ENCODE data around the gene ENTPD8.
"Not testable (repeated sequence)": the region's sequence is repeated elsewhere in the genome, so short reads cannot be mapped to it uniquely, and the experiment has no call there.

Gene ENTPD8

GRCh38 chr9:137476856-137477255 is 35.7 kb upstream of the ENTPD8 start:
- no peak overlapping the region for H3K4me3 ChIP-seq (ENCODE audit: low read depth, low read length)

DNA sequence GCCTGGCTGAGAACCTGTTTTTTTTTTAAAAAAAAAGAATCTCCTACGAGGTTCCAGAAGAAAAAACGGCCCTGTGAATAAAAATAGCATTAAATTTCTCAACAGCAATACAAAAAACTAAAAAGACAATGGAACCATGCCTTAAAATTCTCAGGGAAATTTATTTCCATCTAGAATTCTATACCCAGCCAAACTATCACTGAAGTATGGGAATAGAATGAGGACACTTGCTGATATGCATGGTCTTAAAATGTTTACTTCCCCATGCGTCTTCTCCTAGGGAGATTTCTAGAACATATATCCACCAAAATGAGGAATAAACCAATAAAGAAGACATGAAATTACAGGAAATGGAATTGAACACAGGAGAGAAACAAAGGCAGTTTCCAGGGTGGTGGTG is 34.5 kb upstream of the ENTPD8 start:
- no peak overlapping the region for H3K4me3 ChIP-seq (ENCODE audit: low read depth, low read length)

DNA sequence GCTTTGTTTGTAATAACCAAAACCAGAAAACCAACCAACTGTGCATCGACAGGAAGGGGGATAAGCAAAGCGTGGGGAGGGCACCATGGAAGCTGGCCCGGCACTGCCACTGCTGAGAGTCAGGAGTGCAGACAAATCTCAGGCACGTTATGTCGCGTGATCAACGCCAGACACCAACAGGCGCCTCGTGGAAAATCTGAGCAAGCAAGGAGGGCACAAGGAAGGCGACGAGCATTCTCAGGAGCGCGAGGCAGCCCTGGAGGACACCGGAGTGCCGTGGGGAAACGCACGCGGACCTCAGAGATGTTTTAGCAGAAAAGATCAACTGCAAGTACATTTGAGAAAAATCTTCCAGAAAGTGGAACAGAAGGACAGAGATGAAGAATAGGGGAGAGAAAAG is 33.1 kb upstream of the ENTPD8 start:
- H3K4me3 ChIP-seq (ENCODE audit: low read depth, low read length), result no peak overlapping the region

DNA sequence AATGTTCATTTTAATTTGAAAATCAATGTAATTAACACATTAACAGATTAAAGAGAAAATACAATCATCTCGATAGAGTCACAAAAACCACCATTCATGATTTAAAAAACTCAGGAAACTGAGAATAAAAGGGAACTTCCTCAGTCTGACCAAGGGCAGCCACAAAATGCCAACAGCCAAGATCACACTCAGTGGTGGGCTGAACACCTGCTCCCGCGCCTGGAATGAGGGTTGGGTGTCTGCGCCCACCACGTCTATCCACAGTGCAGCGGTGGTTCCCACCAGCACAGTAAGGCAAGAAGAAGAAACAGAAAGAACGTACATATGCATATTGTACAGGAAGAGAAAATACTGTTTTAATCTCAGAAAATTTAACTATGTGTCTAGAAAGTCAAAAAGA is 29.6 kb upstream of the ENTPD8 start:
- H3K4me3 ChIP-seq (ENCODE audit: low read depth, low read length), result no peak overlapping the region

GRCh38 chr9:137467896-137468295 is 26.7 kb upstream of the ENTPD8 start:
- H3K4me3 ChIP-seq (ENCODE audit: low read depth, low read length), result no peak overlapping the region

DNA sequence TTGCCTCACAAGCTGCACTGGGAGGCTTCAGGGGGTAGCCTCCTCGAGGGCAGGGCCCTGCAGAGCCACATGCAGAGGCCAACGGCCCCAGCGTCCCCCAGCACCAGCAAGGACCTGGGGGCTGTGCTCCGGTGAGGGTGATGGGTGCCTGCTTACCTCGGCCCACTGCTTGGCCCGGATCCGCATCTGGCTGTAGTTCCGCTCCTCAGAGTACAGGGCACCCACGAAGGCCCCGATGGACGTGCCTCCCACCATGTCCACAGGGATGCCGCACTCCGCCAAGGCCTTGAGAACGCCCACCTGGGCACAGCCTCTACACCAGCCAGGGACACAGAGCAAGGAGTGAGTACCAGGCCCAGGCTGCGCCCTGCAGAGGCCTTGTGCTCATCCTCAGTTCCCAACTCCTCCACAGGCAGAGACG is 26.0 kb upstream of the ENTPD8 start:
- no peak overlapping the region for H3K4me3 ChIP-seq (ENCODE audit: low read depth, low read length)

DNA sequence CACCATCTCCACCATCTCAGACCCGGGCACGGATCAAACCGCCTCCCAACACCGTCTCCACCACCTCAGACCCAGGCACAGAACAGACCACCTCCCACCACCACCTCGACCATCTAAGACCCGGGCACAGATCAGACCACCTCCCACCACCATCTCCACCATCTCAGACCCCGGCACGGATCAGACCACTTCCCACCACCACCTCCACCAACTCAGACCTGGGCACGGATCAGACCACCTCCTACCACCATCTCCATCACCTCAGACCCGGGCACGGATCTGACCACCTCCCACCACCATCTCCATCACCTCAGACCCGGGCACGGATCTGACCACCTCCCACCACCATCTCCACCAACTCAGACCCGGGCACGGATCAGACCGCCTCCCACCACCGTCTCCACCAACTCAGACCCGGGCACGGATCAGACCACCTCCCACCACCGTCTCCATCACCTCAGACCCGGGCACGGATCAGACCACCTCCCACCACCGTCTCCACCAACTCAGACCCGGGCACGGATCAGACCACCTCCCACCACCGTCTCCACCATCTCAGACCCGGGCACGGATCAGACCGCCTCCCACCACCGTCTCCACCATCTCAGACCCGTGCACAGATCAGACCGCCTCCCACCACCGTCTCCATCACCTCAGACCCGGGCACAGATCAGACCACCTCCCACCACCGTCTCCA is 25.4 kb upstream of the ENTPD8 start:
- H3K4me3 ChIP-seq (ENCODE audit: low read depth, low read length), result not testable (repeated sequence)

DNA sequence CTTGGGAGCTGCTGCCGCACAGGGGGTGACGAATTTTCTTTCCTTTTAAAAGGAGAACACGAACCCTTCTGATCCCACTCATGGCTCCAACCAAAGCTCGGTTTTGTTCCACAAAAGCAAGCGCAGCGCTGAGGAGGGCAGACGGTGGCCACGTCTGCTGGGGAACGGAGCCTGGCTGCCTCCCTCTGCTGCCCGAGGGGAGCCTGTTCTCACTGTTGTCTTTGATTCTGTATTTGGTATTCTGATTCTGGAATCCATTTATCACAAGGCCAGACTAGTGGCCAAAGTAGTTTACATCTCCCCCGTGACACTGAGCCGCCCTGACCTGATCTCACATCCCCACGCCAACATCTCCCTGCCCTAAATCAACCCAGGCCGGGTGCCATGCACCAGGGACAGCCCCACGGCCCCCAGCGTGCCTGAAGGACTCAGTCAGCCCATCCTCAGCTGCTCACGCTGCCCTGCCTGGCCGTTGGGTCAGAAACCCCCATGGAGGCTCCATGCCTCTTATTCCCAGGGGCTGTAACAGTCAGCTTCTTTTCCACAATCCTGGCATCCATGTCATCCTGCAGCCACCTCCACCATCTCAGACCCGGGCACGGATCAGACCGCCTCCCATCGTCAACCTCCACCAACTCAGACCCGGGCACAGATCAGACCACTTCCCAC is 24.7 kb upstream of the ENTPD8 start:
- H3K4me3 ChIP-seq (ENCODE audit: low read depth, low read length), result no peak overlapping the region

- no peak overlapping the region for H3K4me3 ChIP-seq (ENCODE audit: low read depth, low read length)
These were observed 24.0 kb upstream of the ENTPD8 start for GRCh38 chr9:137465000-137465719.

DNA sequence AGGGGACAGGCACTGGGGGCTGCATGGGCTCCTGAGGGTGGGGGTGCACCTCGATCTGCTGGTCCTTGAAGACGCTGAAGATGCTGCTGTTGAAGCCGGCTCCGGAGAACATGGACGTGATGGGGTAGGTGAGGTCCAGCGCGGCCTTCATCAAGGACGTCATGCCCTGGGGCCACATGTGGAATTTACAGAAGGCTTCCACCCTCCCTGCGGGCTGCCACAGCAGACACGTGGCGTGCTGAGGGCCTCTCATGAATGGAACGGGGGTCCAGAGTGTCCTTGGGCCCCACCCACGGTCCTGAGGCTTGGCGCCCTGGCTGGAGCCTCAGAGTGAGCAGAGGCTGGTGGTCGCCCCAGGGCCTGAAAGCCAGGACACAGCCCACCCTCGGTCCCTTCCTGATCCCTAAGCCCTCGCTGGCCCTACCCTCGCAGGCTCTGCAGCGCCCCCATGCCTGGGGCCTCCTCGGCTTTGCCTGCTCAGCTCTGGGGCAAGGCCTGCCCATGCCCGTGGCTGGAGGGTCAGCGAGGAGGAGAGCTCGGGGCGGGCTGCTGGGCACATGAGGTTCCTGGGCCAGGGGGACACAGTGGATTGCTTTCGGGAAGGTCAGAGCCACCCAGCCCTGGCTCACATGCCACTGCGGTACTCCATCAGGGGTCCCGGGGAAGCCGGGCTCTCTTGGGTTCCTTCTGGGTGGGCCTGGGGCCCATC is 23.3 kb upstream of the ENTPD8 start:
- no peak overlapping the region for H3K4me3 ChIP-seq (ENCODE audit: low read depth, low read length)

GRCh38 chr9:137463931-137464290 is 22.8 kb upstream of the ENTPD8 start:
- no peak overlapping the region for H3K4me3 ChIP-seq (ENCODE audit: low read depth, low read length)

DNA sequence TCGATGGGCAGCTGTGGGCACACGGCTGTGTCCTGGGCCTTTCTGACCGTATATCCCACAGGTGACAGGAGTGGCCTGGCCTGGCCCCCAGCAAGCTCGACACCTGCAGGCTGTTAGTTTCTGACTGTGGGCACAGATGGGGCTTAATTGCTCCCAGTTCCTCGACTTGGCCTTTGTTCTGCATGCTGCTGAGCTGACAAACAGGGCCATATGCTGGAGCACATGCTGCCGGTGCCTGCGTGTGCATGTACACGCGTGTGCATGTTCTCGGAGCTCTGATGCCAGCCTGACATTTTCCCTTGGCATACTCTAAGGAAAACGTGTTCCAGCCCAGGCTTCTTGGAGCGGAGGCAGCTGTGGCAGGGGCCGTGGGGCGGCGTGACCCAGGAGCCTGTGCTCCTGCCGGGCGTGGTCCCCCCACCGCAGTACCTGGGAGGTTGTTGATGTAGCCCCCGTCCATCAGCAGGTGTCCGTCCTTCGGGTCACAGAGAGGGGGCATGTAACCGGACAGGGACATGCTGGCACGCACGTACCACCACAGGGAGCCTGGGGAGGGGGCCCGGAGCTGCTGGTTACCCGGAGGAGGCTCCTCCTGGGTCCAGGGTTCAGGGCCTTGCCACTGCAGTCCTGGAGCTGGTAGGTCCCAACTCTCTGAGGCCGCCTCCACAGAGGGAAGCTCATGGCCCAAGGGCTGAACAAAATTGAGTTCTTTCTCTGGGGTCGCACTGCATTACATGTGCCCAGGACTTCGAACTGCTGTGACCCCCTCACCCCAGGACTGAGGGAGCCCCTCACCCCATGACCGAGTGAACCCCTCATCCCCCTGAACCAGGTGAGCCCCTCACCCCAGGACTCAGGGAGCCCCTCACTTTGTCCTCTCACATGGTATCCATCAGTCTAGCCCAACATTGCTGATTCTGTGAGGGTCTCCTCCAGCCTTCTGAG is 22.1 kb upstream of the ENTPD8 start:
- no peak overlapping the region for H3K4me3 ChIP-seq (ENCODE audit: low read depth, low read length)

DNA sequence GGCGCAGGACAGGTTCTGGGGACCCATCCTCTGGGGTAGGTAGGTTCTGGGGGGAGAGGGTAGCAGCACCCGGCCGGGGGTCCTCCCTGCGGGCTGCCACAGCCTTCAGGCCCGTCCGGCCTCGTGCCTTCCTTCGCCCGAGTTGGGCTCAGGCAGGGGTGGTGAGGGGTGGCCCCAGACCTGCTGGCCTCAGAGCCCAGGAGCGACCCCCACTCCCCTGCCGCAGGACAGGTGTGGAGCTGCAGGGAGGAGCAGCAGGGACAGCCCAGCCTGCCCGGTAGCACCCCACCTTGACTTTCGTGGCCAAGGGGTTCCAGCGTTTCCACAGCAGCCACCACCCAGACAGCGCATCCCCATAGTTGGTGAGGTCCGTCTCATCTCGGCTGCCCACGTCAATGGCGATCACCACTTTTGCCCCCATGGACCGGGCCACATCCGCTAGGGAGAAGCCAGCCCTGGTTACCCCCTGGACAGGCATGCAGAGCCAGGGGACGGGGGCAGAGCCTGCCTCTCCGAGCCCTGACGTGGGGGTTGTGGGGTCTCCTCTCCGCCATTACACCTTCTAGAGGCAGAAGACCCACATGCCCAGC is 21.3 kb upstream of the ENTPD8 start:
- H3K4me3 ChIP-seq (ENCODE audit: low read depth, low read length), result no peak overlapping the region

DNA sequence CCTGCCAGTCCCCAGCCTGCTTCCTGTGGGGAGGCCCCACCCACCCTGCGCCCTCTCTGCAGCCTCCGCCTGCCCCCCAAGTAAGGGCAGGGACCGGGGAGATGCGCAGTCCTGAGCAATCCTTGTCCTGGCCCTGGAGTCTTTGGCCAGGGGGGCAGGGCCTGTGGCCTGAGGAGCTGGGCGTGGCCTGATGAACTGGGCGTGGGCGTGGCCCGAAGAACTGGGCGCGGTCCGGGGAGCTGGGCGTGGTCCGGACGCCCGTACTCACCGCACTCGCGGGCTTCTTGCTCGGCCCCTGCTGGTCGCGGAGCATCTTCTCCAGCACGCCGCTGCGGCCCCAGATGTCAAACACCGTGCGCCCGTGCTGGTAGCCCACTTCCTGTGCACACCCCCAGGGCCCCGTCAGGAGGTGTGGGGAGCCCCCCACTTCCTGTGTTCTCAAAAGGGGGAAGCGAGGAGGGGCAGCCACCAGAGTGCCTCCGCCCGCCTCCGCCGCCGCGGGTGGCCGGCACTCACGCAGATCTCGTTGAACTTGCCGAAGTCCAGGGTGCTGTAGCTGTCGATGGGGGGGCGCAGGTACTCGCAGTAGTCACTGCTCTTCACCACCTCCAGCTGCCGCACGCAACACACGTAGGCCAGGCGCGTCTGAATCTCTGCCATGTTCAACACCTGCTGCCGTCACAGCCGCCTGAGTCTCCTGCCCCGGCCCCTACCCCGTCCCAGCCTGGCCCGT is 20.7 kb upstream of the ENTPD8 start:
- no peak overlapping the region for H3K4me3 ChIP-seq (ENCODE audit: low read depth, low read length)

- H3K4me3 ChIP-seq (ENCODE audit: low read depth, low read length), result no peak overlapping the region
These were observed 20.1 kb upstream of the ENTPD8 start for GRCh38 chr9:137461316-137461662.

DNA sequence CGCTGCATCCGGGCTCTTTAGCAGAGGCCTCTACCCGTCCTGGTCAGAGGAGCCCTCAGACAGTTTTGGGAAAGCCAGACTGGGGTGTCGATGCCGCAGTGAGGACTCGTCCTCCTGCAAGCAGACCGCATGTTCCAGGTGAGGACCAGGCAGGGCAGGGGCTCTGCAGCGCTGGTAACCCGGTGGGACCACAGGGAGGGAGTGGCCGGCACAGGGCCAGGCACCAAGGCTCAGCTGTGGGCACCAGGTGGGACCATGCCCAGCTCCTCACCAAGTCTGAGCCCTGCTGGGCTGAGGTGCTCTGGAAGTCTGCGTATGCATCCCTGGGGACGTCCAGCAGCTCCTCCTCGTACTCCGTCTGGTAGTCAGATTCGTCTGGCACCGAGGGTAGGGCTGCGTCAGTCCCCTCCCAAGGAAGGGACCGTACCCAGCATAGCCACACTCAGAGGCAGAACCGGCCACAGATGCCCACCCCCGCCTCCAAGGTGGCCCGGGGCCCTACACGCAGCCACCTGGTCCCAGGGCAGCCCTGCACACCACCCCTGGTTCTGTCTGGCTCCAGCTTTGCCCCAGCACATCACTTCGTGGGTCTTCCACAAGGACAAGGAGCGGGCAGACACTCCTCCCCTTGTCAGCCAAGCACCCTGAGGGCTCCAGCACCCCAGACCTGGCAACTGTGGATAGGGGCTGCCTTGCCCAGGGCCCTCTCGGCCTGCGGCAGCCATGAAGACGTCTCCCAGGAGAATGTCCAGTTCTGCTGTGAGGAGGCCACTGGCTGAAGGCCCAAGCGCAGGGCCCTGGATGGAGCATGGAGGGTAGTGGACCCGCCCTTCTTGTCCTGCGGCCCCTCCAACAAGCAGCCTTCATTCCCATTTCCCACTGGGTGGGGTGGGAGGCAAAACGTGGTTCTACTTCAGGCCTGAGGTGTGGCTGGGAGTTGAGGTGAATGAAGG is 19.5 kb upstream of the ENTPD8 start:
- no peak overlapping the region for H3K4me3 ChIP-seq (ENCODE audit: low read depth, low read length)

GRCh38 chr9:137459601-137460362 is 18.6 kb upstream of the ENTPD8 start:
- H3K4me3 ChIP-seq (ENCODE audit: low read depth, low read length), result no peak overlapping the region

GRCh38 chr9:137459152-137459600 is 18.0 kb upstream of the ENTPD8 start, which contains the start of gene NSMF:
Gene NSMF (minus strand): TSS chr9:137459334. CDS start chr9:137459102, 232 bp downstream.
- H3K4me3 ChIP-seq (ENCODE audit: low read depth, low read length), result peak within 1 kb of the TSS; percentile 47
